Testis (tissue), 2 donors: Measurements from ENCODE around the gene ANGEL2.

ENCODE experiments used
- POLR2A ChIP-seq: fragments of 450-650 bp; IDR thresholded peaks from one replicate; pipeline ENCODE4 v1.6.1; 2017; ENCODE audit warnings: antibody characterized with exemption, mild to moderate bottlenecking, moderate library complexity
- TF ChIP-seq, protein P1 (sequence below), 3 experiments: fragments of 450-650 bp in 2 of 3; fragments of 200-600 bp in 1 of 3; sonication (generic) in 1 of 3; IDR thresholded peaks; one replicate each; pipeline ENCODE4 v1.5.1; 2016 to 2019; ENCODE audit warnings: antibody characterized with exemption in 3 of 3, mild to moderate bottlenecking in 2 of 3, moderate library complexity in 1 of 3

DNA sequence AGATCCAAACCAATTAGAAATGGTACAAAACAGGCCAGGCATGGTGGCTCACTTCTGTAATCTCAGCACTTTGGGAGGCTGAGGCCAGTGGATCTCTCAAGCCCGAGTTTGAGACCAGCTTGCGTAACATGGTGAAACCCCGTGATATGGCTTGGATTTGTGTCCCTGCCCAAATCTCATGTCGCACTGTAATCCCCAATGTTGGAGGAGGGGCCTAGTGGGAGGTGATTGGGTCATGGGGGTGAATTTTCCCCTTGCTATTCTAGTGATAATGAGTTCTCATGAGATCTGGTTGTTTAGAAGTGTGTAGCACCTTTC, 72.3 kb downstream of the ANGEL2 start:
- TF ChIP-seq, protein P1, sequence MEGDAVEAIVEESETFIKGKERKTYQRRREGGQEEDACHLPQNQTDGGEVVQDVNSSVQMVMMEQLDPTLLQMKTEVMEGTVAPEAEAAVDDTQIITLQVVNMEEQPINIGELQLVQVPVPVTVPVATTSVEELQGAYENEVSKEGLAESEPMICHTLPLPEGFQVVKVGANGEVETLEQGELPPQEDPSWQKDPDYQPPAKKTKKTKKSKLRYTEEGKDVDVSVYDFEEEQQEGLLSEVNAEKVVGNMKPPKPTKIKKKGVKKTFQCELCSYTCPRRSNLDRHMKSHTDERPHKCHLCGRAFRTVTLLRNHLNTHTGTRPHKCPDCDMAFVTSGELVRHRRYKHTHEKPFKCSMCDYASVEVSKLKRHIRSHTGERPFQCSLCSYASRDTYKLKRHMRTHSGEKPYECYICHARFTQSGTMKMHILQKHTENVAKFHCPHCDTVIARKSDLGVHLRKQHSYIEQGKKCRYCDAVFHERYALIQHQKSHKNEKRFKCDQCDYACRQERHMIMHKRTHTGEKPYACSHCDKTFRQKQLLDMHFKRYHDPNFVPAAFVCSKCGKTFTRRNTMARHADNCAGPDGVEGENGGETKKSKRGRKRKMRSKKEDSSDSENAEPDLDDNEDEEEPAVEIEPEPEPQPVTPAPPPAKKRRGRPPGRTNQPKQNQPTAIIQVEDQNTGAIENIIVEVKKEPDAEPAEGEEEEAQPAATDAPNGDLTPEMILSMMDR (IDR thresholded peaks at IDR 0.05) = no peak
- TF ChIP-seq POLR2A = no peak
